ENCODE results near the gene KRTAP21-2. TPM values are rescaled to one million over a fixed set of nuclear protein-coding genes. Genes with fewer than 3 reads are reported as not detected.

Gene KRTAP21-2
- not detected for total RNA-seq

DNA sequence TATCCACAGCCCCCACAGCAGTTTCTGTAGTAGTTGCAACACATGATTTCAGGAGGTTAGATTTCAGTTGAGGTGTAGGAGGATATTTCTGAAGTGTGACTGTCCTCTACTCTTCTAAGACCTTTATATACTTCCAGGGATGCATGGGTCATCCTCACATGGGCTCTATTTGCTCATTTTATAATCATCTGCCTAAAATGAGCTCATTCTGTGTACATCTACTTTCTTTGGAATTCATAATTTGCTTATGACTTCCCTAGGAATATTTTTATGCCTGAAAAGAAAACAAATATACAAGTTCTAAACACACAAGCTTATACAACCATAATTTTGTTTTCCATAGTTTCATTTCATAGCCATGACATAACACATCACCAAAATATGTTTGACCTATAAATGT, at the start of gene KRTAP21-2:
TSS of gene KRTAP21-2 (minus strand) at position 101 of the 400 bp plus-strand sequence. CDS start at position 44, 57 bp downstream.

GRCh38 chr21:30755328-30755727, 8.3 kb upstream of the KRTAP21-2 start, which contains the start of gene KRTAP21-1:
TSS of gene KRTAP21-1 (minus strand) at chr21:30755428. CDS start at chr21:30755378, 50 bp downstream.

DNA sequence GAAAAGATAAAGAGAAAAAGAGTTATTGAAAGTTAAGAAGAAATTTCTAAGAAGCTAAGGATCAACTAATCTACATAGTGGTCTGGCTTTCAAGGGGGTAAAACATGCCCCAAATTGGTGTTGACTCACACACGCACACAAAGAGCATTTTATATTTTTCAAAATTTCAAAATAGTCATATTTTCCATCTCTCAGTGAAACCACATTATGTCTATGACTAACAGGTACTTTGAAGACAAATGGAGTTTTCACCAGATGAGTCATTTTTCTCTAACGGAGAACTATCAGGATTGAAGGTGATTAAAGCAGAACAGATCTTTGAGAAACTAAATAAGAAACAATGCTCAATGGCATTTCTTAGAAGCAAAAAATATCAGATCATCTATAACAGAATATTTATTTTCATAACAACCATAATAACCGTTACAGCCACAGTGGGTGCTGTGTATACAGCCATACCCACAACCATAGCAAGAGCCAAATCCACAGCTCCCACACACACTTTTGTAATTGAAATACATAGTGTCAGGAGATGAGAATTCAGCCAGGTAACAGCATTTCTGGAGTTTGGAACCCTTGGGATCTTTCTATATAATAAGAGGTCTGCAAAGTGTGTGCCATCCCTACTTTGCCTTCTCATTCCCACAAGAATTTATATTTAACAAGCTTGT, 28.7 kb downstream of the KRTAP21-2 start, which contains the start of gene KRTAP21-3:
TSS of gene KRTAP21-3 (minus strand) at position 539 of the 671 bp plus-strand sequence. CDS start at position 521, 18 bp downstream.

Small RNA genes lying within 50 kb of the gene (small RNA-seq; reads per million reads assigned to genes)
- gene AP000244.1 (ENCODE audit: low replicate concordance) (not detected), gene KRTAP21-3 (ENCODE audit: low replicate concordance) (not detected)

Other genes starting within 250 kb of the KRTAP21-2 start
- gene KRTAP19-5, start 245.1 kb downstream of the KRTAP21-2 start, total RNA-seq = not detected
- not detected for gene KRTAP19-6, start 205.4 kb downstream of the KRTAP21-2 start, total RNA-seq
- not detected for gene KRTAP19-7, start 185.9 kb downstream of the KRTAP21-2 start, total RNA-seq
- gene KRTAP22-2, start 156.9 kb downstream of the KRTAP21-2 start, total RNA-seq = not detected
- gene KRTAP6-3, start 154.8 kb downstream of the KRTAP21-2 start, total RNA-seq = not detected
- gene KRTAP6-2, start 148.4 kb downstream of the KRTAP21-2 start, total RNA-seq = not detected
- gene KRTAP22-1, start 146.2 kb downstream of the KRTAP21-2 start, total RNA-seq = not detected
- gene KRTAP6-1, start 133.3 kb downstream of the KRTAP21-2 start, total RNA-seq = not detected
- not detected for gene KRTAP20-1, start 130.8 kb downstream of the KRTAP21-2 start, total RNA-seq
- not detected for gene KRTAP20-4, start 126.6 kb downstream of the KRTAP21-2 start, total RNA-seq
- not detected for gene KRTAP20-2, start 112.1 kb downstream of the KRTAP21-2 start, total RNA-seq
- gene KRTAP20-3, start 104.4 kb downstream of the KRTAP21-2 start, total RNA-seq = not detected
- not detected for gene KRTAP21-3, start 28.5 kb downstream of the KRTAP21-2 start, total RNA-seq
- gene KRTAP21-1, start 8.2 kb upstream of the KRTAP21-2 start, total RNA-seq = not detected
- not detected for gene KRTAP8-1, start 66.0 kb upstream of the KRTAP21-2 start, total RNA-seq
- gene KRTAP7-1, start 82.5 kb upstream of the KRTAP21-2 start, total RNA-seq = not detected
- gene KRTAP11-1, start 134.3 kb upstream of the KRTAP21-2 start, total RNA-seq = not detected